NCI-H2081 (cell line): ENCODE measurements around the gene ACSS1.

Experiments
- DNase-seq, 2 experiments: peaks; one replicate each; lab custom pipeline; 2025; lab: John Stamatoyannopoulos, UW

Gene ACSS1

GRCh38 chr20:24993337-24994185 lies 64.4 kb downstream of the ACSS1 start:
- DNase-seq, result peak; percentile 2 to 41

DNA sequence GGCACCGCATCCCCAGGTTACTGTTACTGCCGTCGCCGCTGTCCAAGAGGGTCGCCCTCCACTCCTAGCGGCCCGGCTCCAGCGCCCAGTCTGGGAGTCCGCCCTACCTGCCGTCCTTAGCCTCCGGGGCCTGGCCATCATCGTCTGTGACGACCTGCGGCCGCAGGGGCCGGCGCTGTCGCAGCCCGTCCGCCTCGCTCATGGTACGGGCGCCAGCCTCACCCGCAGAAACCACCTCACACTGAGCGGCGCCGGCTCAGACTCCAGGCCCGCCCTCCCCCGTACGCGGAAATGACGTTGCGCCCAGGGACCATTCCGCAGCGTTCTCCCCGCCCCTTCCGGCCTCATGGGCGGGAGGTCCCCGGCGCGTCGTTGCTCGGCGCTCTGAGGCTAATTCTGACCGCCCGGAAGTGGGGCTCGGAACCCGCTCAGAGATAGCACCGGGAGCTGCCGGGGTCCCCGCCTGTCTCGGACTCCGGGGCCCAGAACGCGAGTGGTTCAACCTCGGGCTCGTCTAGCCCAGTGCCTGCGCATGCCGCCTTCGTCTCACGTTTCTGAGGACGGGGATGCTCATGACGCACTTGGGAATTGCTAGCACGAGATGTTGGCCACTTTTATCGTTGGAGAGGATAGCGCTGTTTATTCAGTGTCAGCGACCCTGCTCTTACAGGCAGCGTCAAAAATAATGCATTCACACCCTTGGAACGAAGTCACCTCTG lies 65.3 kb downstream of the ACSS1 start, which contains the start of gene APMAP:
TSS of gene APMAP (minus strand) at position 265 of the 719 bp plus-strand sequence. CDS start at position 202, 63 bp downstream.
- DNase-seq, result peak; percentile 94

DNA sequence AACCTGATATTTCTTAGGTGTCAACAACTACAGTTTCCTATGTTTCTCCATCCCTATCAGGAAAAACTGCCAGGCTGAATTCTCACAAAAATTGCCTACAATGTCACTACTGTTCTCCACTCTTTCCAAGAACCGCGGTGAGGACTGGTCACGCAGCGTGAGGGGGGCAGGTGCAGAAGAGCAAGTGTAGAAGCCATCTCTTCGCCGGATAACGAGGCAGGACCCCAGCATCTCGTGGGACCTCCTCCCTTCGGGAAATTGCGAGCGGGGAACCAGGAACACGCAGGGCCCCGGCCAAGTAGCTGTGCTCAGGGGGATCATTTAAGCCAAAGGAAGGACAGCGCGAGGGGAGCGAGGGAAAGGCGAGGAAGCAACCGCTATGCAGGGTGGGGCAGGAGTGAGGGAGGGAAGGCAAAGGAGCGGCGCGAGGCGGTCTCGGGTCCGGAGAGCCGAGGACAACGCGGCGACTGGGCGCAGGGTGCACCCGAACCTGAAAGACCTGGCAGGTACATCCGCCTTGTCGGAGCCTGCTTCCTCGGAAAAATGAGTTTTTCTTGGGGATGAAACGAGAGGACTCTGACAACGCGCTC lies 65.9 kb downstream of the ACSS1 start:
- DNase-seq, result peak in 1 of 2 experiments; percentile 24

- no peak for DNase-seq
Observed at GRCh38 chr20:24990810-24991252, 67.1 kb downstream of the ACSS1 start.

DNA sequence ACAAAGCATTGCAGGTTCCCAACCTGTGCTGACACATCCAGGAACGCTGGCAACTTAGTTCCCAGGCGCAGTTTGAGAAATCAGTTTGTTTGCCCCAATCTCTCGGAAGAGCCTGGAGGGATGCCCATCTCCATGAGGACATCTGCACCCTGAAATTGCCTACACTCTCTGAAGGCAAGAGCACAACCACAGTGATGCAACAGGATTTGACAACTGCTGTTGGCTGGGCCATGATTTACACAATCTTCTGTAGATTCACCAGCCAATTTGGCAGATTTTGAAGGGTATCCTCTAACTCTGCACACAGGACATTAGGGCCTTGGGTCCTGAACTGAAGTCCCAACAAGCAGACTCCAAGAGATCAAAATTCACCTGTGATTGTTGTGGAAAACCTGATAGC lies 68.8 kb downstream of the ACSS1 start:
- no peak for DNase-seq

DNA sequence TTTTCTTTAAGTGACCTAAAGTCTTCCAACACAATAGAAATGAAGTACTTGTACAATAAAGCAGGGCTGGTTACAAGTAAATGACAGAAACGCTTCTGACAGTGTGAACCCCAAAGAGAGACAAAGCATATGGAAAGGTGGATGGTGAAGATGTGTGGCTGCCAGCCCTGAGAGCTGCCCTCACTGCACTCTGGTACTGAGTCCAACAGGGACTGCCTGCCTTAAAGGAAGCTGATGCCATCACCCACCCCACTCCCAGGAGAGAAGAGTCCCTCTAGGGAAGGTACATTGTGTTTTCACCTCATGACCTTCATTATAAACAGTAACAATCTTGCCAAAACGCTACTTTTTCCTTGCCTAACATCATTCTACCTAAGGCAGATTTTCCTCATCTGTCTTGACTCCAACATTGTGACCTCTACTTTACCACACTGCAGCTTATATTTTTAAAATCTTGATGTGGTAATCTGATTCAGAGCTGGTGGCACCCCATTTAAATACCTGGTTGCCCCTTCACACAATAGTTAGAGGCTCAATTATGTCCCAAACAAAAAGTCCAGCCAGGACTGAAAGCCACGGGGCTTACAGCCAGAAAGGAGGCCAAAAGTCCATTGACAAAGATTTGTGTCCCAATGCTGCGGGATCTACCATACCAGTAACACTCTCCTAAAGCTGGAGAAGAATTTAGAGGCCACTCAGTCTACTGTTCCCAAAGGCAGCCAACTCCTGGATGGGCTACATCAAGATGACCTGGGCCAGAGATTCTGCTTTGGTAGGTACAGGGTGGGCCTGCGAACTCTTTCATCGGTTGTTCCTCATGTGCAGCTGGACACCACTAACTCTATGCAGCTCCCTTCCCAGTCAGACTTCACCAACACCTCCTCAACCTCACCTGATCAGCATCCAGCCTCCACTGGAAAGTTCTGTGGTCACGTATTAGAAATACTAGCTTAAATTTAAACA lies 69.8 kb downstream of the ACSS1 start:
- DNase-seq, result no peak

- DNase-seq, result no peak
Observed at GRCh38 chr20:24987244-24987643, 70.7 kb downstream of the ACSS1 start.

- DNase-seq, result no peak
Observed at GRCh38 chr20:24986436-24987015, 71.4 kb downstream of the ACSS1 start.

- DNase-seq, result no peak
Observed at GRCh38 chr20:24985802-24986201, 72.1 kb downstream of the ACSS1 start.

GRCh38 chr20:24984961-24985640 lies 72.8 kb downstream of the ACSS1 start:
- no peak for DNase-seq

DNA sequence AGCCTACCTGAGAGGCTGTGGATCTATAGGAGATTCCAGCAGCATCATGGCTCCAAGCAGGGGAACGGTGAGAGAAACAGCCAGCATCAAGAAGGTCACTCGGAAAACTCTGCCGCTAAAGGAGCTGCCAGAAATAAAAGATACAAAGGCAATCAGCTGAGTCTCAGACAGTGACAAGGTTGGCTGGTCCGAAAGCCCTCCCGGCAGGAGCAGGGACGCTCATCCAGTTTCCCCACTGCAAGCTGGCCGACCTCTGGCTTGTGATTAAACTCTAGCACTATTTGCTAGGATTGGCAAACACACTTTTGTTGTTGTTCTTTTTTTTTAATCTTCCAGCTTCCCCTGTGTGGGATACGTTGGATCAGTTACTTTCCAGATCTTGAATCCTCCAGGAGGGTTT lies 74.0 kb downstream of the ACSS1 start:
- DNase-seq, result no peak

- DNase-seq, result no peak
Observed at GRCh38 chr20:24981790-24982189, 76.1 kb downstream of the ACSS1 start.

- no peak for DNase-seq
Observed at GRCh38 chr20:24981282-24981681, 76.7 kb downstream of the ACSS1 start.

DNA sequence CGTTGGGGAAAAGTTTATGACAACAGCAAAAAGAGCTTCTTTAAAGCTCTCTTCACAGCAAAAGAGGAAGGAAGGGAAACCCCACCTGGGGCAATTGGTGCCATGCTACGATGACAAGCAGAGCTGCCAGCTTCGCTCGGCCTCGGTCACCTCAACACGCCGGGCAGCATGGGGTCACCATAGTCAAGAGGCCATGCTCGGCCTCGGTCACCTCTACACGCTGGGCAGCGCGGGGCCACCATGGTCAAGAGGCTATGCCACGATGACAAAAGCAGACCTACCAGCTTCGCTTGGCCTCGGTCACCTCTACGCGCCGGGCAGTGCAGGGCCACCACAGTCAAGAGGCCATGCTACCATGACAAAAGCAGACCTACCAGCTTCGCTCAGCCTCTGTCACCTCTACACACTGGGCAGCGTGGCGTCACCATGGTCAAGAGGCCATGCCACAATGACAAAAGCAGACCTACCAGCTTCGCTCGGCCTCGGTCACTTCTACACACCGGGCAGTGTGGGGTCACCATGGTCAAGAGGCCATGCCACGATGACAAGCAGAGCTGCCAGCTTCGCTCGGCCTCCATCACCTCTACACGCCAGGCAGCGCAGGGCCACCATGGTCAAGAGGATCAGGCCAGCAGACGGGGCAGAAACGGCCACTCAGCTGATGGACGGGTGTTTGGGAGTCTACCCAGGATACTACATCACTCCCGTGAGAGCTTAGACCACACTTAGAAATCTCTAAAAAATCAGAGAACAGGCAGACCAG lies 77.5 kb downstream of the ACSS1 start:
- no peak for DNase-seq

DNA sequence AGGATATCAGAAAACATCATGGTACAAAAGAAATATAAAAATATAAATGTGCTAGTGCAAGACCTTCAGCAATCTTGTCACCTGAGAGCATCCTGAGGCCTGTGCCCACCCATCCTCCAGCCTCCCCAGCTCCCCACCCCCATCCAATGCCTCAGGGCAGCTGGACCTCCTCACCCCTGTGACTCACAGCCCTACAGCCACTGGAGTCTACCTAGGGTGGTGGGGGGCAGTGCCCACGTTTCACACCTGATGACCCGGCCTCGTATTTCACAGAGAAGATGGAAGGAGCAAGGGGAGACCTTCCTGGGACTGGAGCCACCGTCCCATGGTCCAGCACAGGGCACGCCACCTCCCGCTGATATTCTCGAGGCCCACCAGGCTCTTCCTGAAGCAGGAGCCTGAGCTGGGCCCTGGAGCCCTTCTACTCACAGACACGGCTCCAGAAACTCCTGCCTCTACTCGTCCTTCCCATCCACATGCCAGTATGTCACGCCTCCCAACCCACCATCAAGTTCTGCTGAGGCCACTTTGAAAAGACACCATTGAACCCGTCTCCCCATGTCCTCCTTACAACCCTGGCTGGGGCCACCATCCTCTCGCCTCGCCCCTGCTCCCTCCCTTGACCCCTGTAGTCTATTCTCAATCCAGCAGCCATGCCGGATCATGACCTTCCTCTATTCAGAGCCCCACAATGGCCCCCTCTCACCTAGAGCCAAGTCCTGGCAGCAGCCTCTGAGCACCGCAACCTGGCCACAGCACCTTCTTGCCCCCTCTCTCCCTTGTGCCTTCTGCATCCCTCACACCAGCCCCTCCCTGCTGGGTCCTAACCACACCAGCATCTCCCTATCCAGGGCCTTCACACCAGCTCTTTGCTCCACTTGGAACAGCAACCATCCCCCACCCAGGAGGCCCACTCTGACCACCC lies 78.6 kb downstream of the ACSS1 start:
- no peak for DNase-seq

DNA sequence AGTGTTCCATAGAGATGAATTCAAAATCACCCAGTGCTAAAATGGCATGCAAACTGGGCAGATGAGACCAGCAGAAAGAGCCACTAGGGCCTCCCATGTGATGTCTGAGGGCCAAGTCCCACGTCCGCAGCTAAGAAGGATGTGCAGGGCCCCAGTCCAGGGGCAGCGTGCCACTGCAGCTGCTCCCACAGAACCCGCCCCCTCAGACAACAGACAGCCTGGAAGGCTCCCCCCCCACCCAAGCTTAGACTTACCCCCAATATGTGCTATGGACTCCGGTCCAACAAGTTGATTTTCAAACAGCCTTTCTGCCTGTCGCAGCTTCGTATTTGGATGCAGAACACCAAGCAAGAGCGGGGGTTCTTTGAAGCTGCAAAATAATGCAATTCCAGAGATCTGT lies 79.4 kb downstream of the ACSS1 start:
- no peak for DNase-seq

GRCh38 chr20:24977797-24978196 lies 80.1 kb downstream of the ACSS1 start:
- DNase-seq, result no peak

DNA sequence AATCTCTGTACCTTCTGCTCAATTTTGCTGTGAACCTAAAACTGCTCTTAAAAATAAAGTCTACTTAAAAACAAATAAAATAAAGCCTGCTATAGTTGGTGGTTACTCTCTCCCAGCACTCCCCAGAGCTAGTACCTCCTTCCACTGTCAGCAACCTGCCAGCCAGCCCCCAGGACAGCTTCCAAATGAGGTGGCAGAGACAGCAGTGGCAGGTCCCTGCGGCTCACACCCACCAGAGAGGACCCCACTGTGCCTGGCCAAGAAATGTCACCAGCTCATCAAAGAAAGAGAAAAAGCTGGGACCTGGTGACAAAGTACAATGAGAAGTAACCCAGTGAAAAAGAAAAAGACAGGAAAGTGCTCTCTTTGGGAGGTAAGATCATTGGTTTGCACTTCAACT lies 80.6 kb downstream of the ACSS1 start:
- DNase-seq, result no peak

DNA sequence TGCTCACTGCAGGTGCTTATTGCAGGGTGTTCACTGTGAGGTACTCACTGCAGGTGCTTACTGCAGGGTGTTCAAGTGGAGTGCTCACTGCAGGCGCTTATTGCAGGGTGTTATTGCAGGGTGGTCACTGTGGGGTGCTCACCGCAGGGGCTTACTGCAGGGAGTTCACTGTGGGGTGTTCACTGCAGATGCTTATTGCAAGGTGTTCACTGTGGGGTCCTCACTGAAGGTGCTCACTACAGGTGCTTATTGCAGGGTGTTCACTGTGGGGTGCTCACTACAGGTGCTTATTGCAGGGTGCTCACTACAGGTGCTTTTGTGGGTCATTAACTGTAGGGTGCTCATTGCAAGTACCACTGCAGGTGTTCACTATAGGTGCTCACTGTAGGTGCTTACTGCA lies 85.6 kb downstream of the ACSS1 start:
- DNase-seq, result no peak
